GM12801 (cell line): ENCODE data around the gene ESRRA.

Source experiments
- TF ChIP-seq, protein P1 (sequence below): IDR thresholded peaks from one replicate; pipeline ENCODE4 v1.5.1; 2011; ENCODE audit warnings: control low read depth; ENCODE audit not compliant: insufficient read length; ENCODE audit errors: extremely low read depth

The ESRRA gene

DNA sequence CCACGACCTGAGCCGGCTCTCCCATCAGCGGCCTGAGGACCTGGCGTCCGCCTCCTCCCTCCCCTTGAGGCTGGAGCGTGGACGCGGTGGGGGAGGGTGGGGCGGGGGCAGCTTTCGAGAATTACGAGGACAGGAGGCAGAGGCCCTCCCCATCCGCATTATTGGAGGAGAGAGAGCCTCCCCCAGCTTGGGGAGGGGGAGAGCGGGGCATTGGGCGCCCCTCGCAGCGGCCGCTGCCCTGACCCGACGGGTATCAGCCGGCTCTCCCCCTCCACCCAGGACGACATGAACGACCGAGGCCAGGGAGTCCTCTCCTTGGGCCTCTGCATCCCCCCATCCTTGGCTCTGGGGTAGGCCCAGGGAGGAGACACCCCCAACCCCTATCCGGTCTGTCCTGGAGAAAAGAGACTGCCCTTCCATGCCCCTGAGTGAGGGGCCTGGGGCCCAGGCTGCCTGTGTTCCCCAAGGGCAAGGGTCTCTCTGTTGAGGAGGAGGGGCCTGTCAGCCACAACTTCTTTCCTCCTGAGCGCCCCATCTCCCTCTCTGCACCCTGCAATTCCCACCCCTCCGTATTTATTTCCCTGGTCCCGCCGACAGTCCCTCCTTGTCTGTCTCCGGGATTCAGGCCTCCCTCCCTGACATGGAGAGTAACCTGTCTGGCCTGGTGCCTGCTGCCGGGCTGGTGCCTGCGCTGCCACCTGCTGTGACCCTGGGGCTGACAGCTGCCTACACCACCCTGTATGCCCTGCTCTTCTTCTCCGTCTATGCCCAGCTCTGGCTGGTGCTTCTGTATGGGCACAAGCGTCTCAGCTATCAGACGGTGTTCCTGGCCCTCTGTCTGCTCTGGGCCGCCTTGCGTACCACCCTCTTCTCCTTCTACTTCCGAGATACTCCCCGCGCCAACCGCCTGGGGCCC lies 19.2 kb upstream of the ESRRA start:
- TF ChIP-seq, protein P1, sequence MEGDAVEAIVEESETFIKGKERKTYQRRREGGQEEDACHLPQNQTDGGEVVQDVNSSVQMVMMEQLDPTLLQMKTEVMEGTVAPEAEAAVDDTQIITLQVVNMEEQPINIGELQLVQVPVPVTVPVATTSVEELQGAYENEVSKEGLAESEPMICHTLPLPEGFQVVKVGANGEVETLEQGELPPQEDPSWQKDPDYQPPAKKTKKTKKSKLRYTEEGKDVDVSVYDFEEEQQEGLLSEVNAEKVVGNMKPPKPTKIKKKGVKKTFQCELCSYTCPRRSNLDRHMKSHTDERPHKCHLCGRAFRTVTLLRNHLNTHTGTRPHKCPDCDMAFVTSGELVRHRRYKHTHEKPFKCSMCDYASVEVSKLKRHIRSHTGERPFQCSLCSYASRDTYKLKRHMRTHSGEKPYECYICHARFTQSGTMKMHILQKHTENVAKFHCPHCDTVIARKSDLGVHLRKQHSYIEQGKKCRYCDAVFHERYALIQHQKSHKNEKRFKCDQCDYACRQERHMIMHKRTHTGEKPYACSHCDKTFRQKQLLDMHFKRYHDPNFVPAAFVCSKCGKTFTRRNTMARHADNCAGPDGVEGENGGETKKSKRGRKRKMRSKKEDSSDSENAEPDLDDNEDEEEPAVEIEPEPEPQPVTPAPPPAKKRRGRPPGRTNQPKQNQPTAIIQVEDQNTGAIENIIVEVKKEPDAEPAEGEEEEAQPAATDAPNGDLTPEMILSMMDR = no peak

DNA sequence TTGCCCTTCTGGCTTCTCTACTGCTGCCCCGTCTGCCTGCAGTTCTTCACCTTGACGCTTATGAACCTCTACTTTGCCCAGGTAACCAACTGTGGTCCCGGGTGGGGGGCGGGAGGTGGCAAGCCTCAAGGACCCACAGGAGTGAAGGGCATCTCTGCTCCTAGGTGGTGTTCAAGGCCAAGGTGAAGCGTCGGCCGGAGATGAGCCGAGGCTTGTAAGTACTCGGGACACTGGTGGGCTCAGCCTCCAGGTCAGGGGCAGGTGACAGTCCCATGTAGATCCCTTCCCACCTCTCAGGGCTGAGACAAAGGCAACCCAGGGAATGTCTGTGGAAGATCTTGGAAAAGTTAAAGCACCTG lies 18.5 kb upstream of the ESRRA start:
- TF ChIP-seq, protein P1 = no peak

DNA sequence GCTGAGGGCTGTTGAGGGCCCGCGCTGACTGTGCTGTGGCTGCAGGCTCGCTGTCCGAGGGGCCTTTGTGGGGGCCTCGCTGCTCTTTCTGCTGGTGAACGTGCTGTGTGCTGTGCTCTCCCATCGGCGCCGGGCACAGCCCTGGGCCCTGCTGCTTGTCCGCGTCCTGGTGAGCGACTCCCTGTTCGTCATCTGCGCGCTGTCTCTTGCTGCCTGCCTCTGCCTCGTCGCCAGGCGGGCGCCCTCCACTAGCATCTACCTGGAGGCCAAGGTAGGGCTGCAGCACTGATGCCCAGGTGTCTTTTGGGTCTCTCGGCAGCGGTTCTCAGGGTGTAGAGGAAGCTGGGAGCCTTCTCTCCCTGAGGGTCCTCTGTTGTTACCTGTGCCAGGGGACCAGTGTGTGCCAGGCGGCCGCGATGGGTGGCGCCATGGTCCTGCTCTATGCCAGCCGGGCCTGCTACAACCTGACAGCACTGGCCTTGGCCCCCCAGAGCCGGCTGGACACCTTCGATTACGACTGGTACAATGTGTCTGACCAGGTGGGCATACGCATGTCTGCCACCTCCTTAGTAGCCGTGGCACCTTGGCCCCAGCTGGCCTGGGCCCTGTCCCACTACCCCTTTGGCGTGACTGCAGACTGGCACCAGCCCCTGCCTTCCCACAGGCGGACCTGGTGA lies 17.5 kb upstream of the ESRRA start:
- TF ChIP-seq, protein P1 = no peak

DNA sequence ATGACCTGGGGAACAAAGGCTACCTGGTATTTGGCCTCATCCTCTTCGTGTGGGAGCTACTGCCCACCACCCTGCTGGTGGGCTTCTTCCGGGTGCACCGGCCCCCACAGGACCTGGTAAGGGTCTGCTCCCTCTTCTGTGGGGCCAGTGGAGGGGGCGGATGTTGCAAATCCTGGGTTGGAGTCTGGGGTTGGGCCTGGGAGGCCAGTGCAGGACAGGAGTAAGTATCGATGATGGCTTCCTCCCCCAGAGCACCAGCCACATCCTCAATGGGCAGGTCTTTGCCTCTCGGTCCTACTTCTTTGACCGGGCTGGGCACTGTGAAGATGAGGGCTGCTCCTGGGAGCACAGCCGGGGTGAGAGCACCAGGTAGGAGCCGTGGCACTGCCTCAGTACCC lies 17.0 kb upstream of the ESRRA start:
- TF ChIP-seq, protein P1 = no peak

DNA sequence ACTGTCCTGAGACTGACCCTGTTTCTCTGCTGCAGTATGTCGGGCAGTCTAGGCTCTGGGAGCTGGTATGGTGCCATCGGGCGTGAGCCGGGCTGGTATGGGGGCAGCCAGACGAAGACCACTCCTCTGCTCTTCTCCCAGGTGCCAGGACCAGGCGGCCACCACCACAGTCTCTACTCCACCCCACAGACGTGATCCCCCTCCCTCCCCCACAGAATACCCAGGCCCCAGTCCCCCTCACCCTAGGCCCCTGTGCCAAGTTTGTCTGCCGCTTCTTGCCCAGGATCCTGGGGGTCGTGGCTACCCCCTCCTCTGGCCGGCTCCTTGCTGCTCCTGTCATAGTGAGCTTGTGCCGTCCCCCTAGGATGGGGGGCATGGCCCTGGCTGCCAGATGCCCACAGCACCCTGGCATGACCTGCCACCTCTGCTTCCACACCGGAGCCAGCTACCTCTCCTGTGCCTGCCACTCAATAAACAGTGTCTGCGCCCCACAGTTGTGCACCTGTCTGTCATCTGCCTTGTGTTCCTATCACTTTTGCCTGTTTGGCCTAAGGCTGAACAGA lies 16.2 kb upstream of the ESRRA start:
- TF ChIP-seq, protein P1 = no peak

DNA sequence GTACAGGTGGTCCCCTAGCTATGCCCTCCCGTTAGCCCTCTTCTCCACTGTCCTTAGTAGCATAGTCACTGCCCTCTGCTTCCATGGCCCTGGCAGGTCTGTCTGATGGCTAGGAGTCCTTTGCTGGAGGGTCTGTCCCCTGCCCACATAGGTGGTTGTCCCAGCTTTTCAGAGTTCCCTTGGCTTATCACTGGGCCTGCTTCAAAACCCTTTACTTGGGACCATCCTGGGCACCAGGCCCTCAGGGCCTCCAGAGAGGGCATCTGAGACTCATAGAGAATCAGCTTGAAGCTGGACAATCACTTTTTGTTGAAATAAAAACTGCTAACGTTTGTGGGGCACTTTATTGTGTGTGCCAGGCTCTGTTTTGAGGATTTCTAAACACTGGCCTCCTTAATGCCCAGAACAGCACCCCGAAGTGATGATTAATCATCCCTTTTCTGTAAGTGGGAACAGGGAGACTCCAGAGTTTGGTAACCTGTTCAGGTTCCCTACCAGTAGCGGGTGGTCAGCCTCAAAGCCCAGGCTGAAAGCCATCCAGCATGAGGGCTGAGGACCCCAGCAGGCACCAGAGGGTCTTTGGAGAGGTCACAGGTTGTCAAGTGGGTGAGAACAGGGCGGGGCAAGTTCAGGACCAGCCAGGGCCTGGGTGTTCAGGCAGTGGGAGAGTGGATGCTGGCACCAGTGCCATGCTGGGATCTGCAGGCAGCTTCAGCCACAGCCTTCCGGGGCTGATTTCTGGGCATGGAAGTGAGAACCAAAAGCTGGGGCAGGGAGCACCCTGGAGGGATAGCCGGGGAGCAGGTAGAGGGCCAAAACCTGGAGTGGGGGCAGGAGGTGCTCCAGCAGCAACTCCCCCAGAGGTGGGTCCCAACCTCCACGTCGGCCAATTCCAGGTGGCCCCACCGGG lies 14.7 kb upstream of the ESRRA start:
- TF ChIP-seq, protein P1 = no peak
